HepG2 (cell line): Measurements from ENCODE around the gene BIRC7. TPM values are rescaled to one million over a fixed set of nuclear protein-coding genes. Genes with fewer than 3 reads are reported as not detected.

Experiments
- ATAC-seq: fragments of 200-7000 bp; cut with Tn5 transposase; 3 replicates; pipeline ENCODE4 v1.9.1; 2020; ENCODE audit warnings: mild to moderate bottlenecking, moderate library complexity
- BruUV-seq: library from RNA; stranded (reverse); fragments of 400-500 nt; replicated peaks from 2 replicates; lab custom pipeline; 2021; lab: Mats Ljungman, UMichigan
- CTCF ChIA-PET: fragments of 300-600 bp; formaldehyde crosslinking; extraction: SDS; loops from one replicate; lab custom pipeline; 2021; ENCODE audit warnings: low total read pairs, inconsistent platforms, low intra/inter-chr PET ratio; lab: Yijun Ruan, JAX
- POLR2A ChIA-PET: fragments of 350-600 bp; sonication (Branson Sonifier 250); formaldehyde crosslinking; loops from one replicate; lab custom pipeline; 2020; ENCODE audit warnings: antibody characterized with exemption, inconsistent platforms; lab: Yijun Ruan, JAX
- DNase-seq: peaks from one replicate; pipeline ENCODE4 v3.0.0-alpha.2; 2015; ENCODE audit warnings: low spot score
- FAIRE-seq: peaks from 3 replicates; lab custom pipeline; 2011; peaks lifted over from hg19 to GRCh38; lab: Jason Lieb, UNC
- H2AFZ ChIP-seq: one replicate; pipeline ENCODE4 v1.6.1; 2011; ENCODE audit warnings: low read length, inconsistent platforms
- H3K27ac ChIP-seq: fragments of 300-600 bp; 3 replicates; pipeline ENCODE4 v1.8.0; 2011; ENCODE audit warnings: mixed run types, mild to moderate bottlenecking, mixed read lengths, low read length, inconsistent platforms; ENCODE audit not compliant: insufficient read depth; ENCODE audit errors: extremely low read length
- H3K27me3 ChIP-seq, 2 experiments: fragments of 200-600 bp in 1 of 2; 2 replicates in 1 of 2; 3 replicates in 1 of 2; pipeline versions ENCODE4 v1.6.0 to v1.8.0; 2011; ENCODE audit warnings: low read length in 2 of 2, mild to moderate bottlenecking in 2 of 2, moderate library complexity in 2 of 2, inconsistent platforms in 1 of 2; ENCODE audit not compliant: insufficient read depth in 2 of 2, control insufficient read depth in 1 of 2
- H3K36me3 ChIP-seq, 2 experiments: fragments of 200-600 bp in 1 of 2; replicated peaks in 1 of 2; 2 replicates in 1 of 2; 3 replicates in 1 of 2; pipeline versions ENCODE4 v1.5.1 to v1.8.0; 2011; ENCODE audit warnings: low read length in 2 of 2, inconsistent platforms in 1 of 2; ENCODE audit not compliant: insufficient read depth in 2 of 2, control insufficient read depth in 1 of 2
- H3K4me1 ChIP-seq: 2 replicates; pipeline ENCODE4 v1.5.1; 2012; ENCODE audit warnings: low read length, inconsistent platforms; ENCODE audit not compliant: insufficient read depth
- H3K4me2 ChIP-seq: 2 replicates; pipeline ENCODE4 v1.6.0; 2011; ENCODE audit warnings: low read depth, low read length, inconsistent platforms
- H3K4me3 ChIP-seq, 3 experiments: fragments of 200-600 bp in 1 of 3; sonication (generic), shearing (Covaris generic) in 1 of 3; replicated peaks in 1 of 3; 2 replicates each; pipeline ENCODE4 v1.5.1; 2011 to 2016; ENCODE audit warnings: low read length in 3 of 3, inconsistent platforms in 2 of 3, low read depth in 2 of 3, mild to moderate bottlenecking in 2 of 3, control low read depth in 1 of 3, mixed read lengths in 1 of 3; ENCODE audit not compliant: insufficient read depth in 1 of 3
- H3K79me2 ChIP-seq: one replicate; pipeline ENCODE4 v1.6.1; 2011; ENCODE audit warnings: low read length, inconsistent platforms; ENCODE audit not compliant: insufficient read depth
- H3K9ac ChIP-seq: 2 replicates; pipeline ENCODE4 v1.6.0; 2011; ENCODE audit warnings: mild to moderate bottlenecking, low read depth, low read length, inconsistent platforms; ENCODE audit not compliant: insufficient read depth
- H3K9me3 ChIP-seq: 2 replicates; pipeline ENCODE4 v1.5.1; 2012; ENCODE audit warnings: mild to moderate bottlenecking, low read length
- H4K20me1 ChIP-seq: 2 replicates; pipeline ENCODE4 v1.6.0; 2011; ENCODE audit warnings: inconsistent platforms, mild to moderate bottlenecking, low read length, moderate library complexity; ENCODE audit not compliant: insufficient read depth
- AGO2 ChIP-seq: fragments of 200-400 bp; formaldehyde crosslinking; optimal IDR thresholded peaks from 2 replicates; pipeline ENCODE3; 2017; ENCODE audit warnings: mild to moderate bottlenecking, low read depth, low read length, moderate library complexity
- CAMTA2 ChIP-seq: sonication (generic); formaldehyde crosslinking; IDR thresholded peaks from 2 replicates; pipeline ENCODE4 v1.4.0; 2020; ENCODE audit warnings: mild to moderate bottlenecking, missing genetic modification reagents, borderline replicate concordance
- HBP1 ChIP-seq: IDR thresholded peaks from 2 replicates; pipeline ENCODE4 v1.6.1; 2016; ENCODE audit warnings: low read depth, control low read depth
- HNRNPL ChIP-seq: fragments of 200-400 bp; formaldehyde crosslinking; IDR thresholded peaks from 2 replicates; pipeline ENCODE4 v1.6.1; 2017; ENCODE audit warnings: mild to moderate bottlenecking, low read depth, low read length
- NCOA2 ChIP-seq: sonication (generic); formaldehyde crosslinking; IDR thresholded peaks from 2 replicates; pipeline ENCODE4 v1.8.0; 2022; ENCODE audit warnings: inconsistent platforms
- NRL ChIP-seq: sonication (generic); formaldehyde crosslinking; IDR thresholded peaks from 2 replicates; pipeline ENCODE4 v1.5.0; 2020; ENCODE audit warnings: missing genetic modification reagents, mild to moderate bottlenecking, moderate library complexity, borderline replicate concordance
- PITX1 ChIP-seq: sonication (generic); formaldehyde crosslinking; IDR thresholded peaks from 2 replicates; pipeline ENCODE4 v1.5.1; 2020; ENCODE audit warnings: mild to moderate bottlenecking, missing genetic modification reagents
- RBFOX2 ChIP-seq: fragments of 200-400 bp; formaldehyde crosslinking; IDR thresholded peaks from 2 replicates; pipeline ENCODE4 v1.6.1; 2017; ENCODE audit warnings: low read depth, mild to moderate bottlenecking, low read length
- RBM22 ChIP-seq: fragments of 200-400 bp; formaldehyde crosslinking; optimal IDR thresholded peaks from 2 replicates; pipeline ENCODE3; 2017; ENCODE audit warnings: mild to moderate bottlenecking, low read length, moderate library complexity
- ZBTB38 ChIP-seq: sonication (generic); formaldehyde crosslinking; IDR thresholded peaks from 2 replicates; pipeline ENCODE4 v1.5.1; 2020; ENCODE audit warnings: mild to moderate bottlenecking, missing genetic modification reagents
- ZBTB42 ChIP-seq: sonication (generic); formaldehyde crosslinking; IDR thresholded peaks from 2 replicates; pipeline ENCODE4 v1.5.0; 2020; ENCODE audit warnings: mild to moderate bottlenecking, missing genetic modification reagents
- ZNF580 ChIP-seq: IDR thresholded peaks from 2 replicates; pipeline ENCODE4 v1.6.1; 2016; ENCODE audit warnings: low read depth, borderline replicate concordance
- WGBS: methylation state at CpG from one replicate; pipeline ENCODE4 v1.1.6; 2017; ENCODE audit warnings: low lambda C conversion rate; 5-methylcytosine and 5-hydroxymethylcytosine counted together
- in situ Hi-C: cut with HindIII; loops from 2 replicates; pipeline ENCODE4 v1.10.0; 2017; ENCODE audit warnings: low pct_unique_long_range_greater_than_20kb; ENCODE audit not compliant: extremely low pct_ligation_motif_present
- intact Hi-C: fragments of 100-400 bp; cut with micrococcal nuclease; formaldehyde crosslinking; loops from one replicate; pipeline ENCODE4 v1.10.0; 2022; ENCODE audit not compliant: unreplicated experiment
- polyA plus RNA-seq, 8 experiments: library from polyadenylated mRNA; depleted of rRNA in 3 of 8; stranded (reverse) in 7 of 8; unstranded in 1 of 8; fragments of >200 nt; fragmentation: Illumina TruSeq in 4 of 8; extraction: Trizol in 4 of 8; gene quantifications; 2 replicates each; pipeline versions ENCODE4 v1.2.1 to v1.2.3, GENCODE V29; 2011 to 2016; ENCODE audit warnings: low read depth in 4 of 8, missing spikeins in 1 of 8, mixed read lengths in 1 of 8; ENCODE audit not compliant: insufficient read depth in 1 of 8
- total RNA-seq, 5 experiments: library from RNA; depleted of rRNA; stranded (reverse); fragments of >200 nt; fragmentation: Illumina TruSeq; extraction: Trizol; gene quantifications; 2 replicates each; pipeline ENCODE4 v1.2.3, GENCODE V29; 2016; ENCODE audit warnings: low read depth in 1 of 5

The BIRC7 gene
- total and polyA plus RNA-seq, 2 of the 13 experiments (the other 11 are each of a cell fraction or from before 2014, with no cell fraction given), result 0.27 to 5.1 TPM

- intact Hi-C loops, result no loop called here
- in situ Hi-C loops, result no loop called here
- WGBS, result 97% methylated on average over 17 of the region's 17 CpGs
- Histone ChIP-seq H3K9ac (no peak overlapping the region), H3K4me1 (peaks cover 30% of the 10 kb centered on the region), H4K20me1 (peaks cover 85% of the 10 kb centered on the region), H3K79me2 (peaks cover 72% of the 10 kb centered on the region), H3K4me2 (no peak overlapping the region), H3K27ac (no peak overlapping the region), H3K9me3 (no peaks in the 10 kb centered on the region), H3K4me3 (no peak overlapping the region), H2AFZ (no peak overlapping the region), H3K36me3 (peaks cover 61 to 81% of the 10 kb centered on the region in 2 experiments), H3K27me3 (no peaks in the 10 kb centered on the region)
- CTCF ChIA-PET, result no interaction called here
- FAIRE-seq, result no peak
- no peak for DNase-seq
- no peak for ATAC-seq
- TF ChIP-seq NCOA2 (CRISPR knock-in tag) (no peak), NRL (CRISPR knock-in tag) (0 out of 2 replicates have a peak, but pooled peaks have one; percentile 48), ZBTB42 (CRISPR knock-in tag) (no peak), ZBTB38 (CRISPR knock-in tag) (peak; percentile 48; the same call in 1 of the 2 replicates), RBM22 (peak; percentile 39)
- POLR2A ChIA-PET, result no interaction called here
- no TSS peak for BruUV-seq
Observed at GRCh38 chr20:63202021-63202420, 33.7 kb upstream of the BIRC7 start.

- Histone ChIP-seq H4K20me1 (peaks cover 80% of the 10 kb centered on the region), H3K79me2 (peaks cover 70% of the 10 kb centered on the region), H2AFZ (no peak overlapping the region), H3K4me2 (no peak overlapping the region), H3K27me3 (no peaks in the 10 kb centered on the region), H3K36me3 (peaks cover 62 to 80% of the 10 kb centered on the region in 2 experiments), H3K27ac (no peak overlapping the region), H3K4me1 (peaks cover 23% of the 10 kb centered on the region), H3K9me3 (no peaks in the 10 kb centered on the region), H3K4me3 (no peak overlapping the region), H3K9ac (no peak overlapping the region)
- ATAC-seq (no peak), FAIRE-seq (no peak), DNase-seq (no peak)
- TF ChIP-seq AGO2 (peak; percentile 84), HNRNPL (0 out of 2 replicates have a peak, but pooled peaks have one; percentile 18), ZNF580 (CRISPR knock-in tag) (no peak), CAMTA2 (CRISPR knock-in tag) (no peak), RBFOX2 (0 out of 2 replicates have a peak, but pooled peaks have one; percentile 37), RBM22 (peak; percentile 19), PITX1 (CRISPR knock-in tag) (no peak), HBP1 (CRISPR knock-in tag) (no peak)
- intact Hi-C loops (no loop called here), in situ Hi-C loops (no loop called here)
- ChIA-PET CTCF (no interaction called here), POLR2A (no interaction called here)
- BruUV-seq, result no TSS peak
- WGBS, result 94% methylated on average over 28 of the region's 29 CpGs
Observed at GRCh38 chr20:63202811-63203526, 32.7 kb upstream of the BIRC7 start.
